ENCODE measurements around the gene TSPAN4.

TSPAN4 gene, protein sequence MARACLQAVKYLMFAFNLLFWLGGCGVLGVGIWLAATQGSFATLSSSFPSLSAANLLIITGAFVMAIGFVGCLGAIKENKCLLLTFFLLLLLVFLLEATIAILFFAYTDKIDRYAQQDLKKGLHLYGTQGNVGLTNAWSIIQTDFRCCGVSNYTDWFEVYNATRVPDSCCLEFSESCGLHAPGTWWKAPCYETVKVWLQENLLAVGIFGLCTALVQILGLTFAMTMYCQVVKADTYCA

DNA sequence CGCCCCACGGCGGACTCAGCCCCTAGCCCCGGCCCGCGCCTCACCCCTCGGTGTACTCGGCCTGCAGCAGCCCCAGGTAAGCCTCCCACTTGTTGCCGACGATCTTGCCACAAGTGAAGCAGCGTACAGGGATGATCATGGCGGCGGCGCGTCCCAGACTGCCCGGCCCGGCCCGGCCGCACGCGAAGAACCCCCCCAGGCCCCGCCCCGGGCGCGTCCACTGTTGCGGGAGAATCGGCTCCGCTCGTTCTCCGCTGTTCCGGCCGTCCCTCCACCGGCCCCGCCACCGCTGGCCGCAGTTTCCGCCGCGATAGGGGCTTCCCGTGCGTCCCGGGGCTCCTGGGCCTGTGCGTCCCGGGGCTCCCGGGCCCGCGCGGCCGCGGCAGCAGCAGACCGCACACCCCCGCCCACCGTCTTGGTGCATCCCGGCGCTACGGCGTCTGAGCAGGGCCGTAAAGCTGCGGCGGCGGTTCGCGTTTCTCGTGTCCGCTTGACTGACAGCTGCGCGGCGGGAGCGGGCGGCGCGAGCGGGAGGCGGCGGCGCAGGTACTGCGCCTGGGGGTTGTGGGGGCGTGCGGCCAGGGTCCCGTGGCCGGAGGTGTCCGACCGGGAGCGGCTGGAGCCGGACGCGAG is at the start of gene TSPAN4, which contains the start of gene POLR2L:
Gene TSPAN4 (plus strand): TSS at position 483 of the 633 bp plus-strand sequence. CDS start 7,453 bp downstream, outside the sequence.
Gene POLR2L (minus strand): TSS at position 160 of the 633 bp plus-strand sequence. CDS start 21 bp downstream, at position 139.
- peak; percentile 75 for DNase-seq (ENCODE audit: low read depth)

DNA sequence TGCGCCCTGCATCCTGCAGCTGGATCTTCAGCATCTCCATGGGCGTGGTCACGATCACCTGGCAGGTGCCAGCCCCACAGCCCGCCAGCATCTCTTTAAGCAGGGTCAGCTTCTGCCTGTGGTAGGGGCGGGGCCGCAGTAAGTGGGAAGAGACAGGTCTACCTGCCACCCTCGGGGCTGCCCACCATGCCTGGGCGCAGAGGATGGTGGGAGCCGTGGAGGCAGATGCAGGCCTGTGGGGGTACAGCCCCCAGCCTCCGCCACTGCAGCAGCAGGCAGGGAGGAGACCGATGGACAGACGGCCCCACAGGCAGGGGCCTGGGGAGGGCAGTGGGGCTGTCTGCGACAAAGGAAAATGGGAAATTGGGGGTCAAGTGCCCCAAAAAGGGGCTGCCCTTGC is 49.8 kb upstream of the TSPAN4 start:
- no peak for DNase-seq (ENCODE audit: low read depth)

DNA sequence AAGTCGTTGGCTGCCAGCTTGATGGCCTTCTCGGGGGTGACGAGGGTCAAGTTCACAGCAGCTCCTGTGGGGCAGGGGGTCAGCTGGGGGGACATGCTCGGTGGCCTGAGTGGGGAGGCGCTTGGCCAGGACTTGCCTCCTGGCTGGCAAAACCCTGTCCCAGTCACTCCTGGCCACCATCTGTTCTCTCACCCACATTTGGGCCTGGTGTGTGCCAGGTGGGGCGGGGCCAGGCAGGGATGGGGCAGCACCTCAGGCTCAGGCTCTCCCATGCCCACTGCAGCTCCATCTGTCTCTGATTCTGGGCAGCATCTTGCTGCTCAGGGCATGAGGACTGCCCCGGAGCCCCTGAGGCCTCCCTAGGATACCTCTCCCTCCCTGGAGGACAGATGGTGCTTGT is 49.1 kb upstream of the TSPAN4 start:
- DNase-seq (ENCODE audit: low read depth) = no peak

DNA sequence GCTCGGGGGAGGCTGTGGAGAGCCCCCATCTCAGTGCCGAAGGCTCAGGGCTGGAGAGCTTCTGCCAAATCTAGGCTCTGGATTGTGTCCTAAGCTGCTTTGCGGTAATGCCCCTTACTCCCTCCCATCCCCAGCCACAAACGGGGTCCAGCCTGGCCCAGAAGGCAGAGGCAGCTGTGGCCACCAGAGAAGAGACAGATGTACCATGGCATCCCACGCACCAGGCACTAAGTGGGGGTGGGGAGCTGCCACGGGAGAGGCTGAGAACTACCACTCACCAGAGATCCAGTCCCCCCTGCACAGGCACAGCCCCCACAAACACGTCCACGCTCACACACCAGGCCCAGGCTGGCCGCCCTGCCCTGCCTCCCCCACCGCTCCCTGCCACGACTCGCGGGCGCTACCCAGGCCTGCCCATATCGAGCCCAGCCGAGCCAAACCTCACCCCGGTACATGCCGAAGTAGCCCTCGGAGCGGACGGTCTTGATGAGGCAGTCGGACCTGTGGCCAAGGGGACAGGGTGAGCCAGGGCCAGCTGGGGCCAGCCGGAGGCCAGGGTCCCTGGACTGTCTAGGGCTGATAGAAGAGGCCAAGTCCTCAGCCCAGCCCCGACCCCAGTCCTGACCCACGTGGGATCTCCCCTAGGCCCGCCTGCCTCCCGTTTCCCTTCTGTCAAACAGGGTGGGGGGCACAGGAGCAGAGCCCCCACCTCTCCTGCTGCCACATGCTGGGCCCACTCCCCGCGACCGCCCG is 48.5 kb upstream of the TSPAN4 start:
- DNase-seq (ENCODE audit: low read depth) = no peak

DNA sequence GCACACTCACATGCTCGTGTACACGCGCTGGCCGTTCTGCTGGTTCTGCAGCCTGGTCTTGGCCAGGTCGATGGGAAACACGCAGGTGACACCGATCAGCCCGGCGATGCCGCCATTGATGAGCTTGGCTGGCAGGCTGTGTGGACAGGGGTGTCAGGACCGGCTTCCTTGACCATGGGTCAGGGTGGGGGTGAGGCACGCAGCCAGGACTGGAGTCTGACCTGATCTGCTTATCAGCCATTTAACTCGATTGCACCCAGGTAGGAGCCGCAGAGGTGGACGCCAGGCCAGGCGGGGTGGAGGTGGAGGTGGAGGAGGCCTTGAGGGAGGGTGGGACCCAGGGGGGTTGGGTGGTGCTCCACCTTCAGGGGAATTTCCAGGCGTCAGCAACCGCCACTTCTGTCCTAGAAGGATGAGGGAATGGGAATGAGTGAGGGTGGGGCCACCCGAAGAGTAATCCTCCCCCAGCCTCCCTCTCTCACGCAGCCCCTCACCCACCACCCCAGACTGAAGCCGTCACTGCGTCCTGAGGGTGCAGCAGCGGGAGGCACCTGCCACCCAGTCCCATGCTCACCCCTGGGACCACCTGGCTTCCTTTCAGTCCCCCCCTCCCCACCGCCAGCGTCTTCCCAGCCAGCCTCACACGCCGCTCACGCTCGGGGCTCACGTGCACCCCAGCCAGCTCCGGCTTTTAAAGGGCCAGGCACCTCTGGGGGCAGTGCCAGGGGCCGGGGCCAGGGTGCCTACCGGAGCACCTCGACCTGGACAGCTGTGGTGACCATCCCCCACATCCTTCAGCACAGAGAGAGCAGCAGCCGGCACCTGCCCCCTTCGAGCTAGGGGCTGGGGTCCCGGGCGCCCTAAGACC is 47.7 kb upstream of the TSPAN4 start:
- no peak for DNase-seq (ENCODE audit: low read depth)

DNA sequence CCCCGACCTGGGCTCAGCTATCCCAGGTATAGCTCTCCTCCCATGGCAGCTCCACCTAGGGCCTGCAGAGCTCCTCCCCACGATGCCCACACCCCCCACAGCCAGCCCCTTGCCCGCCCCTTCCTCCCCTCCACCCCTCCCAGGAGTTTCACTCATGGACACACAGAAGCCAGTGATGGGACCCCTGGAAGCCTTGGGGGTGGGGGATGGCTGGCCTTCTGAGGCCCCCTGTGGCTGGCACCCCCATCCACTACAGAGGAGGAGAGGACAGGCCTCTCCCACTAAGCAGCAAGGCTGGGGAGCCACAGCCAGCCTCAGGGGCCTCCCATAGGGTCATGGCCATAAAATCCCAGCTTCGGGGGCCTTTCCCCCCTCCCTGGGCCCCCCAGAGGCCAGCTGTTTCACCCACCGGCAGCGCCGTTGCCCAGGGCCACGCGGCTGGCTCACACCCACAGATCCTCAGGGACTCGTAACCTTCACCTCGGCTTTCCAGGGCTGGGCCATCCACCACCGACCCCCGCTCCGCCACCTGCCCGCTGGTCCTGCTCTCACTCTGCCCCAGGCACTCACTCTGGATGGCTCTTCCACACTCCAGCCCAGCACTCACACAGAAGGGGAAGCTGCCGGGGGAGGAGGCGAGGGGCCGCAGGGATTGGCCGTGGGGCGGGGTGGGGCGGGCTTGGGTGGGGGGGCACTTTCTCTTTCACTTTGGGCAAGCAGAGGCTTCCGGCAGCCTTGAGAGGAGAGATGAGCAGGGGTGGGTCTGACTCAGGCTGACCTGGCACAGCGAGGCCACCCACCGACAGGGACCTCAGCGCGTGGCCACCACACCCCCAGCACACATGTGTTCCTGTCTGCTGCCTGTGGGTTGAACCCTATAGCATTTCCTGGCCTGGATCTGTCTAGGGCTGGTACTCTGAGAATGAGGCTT is 46.8 kb upstream of the TSPAN4 start:
- peak; percentile 70 for DNase-seq (ENCODE audit: low read depth)

DNA sequence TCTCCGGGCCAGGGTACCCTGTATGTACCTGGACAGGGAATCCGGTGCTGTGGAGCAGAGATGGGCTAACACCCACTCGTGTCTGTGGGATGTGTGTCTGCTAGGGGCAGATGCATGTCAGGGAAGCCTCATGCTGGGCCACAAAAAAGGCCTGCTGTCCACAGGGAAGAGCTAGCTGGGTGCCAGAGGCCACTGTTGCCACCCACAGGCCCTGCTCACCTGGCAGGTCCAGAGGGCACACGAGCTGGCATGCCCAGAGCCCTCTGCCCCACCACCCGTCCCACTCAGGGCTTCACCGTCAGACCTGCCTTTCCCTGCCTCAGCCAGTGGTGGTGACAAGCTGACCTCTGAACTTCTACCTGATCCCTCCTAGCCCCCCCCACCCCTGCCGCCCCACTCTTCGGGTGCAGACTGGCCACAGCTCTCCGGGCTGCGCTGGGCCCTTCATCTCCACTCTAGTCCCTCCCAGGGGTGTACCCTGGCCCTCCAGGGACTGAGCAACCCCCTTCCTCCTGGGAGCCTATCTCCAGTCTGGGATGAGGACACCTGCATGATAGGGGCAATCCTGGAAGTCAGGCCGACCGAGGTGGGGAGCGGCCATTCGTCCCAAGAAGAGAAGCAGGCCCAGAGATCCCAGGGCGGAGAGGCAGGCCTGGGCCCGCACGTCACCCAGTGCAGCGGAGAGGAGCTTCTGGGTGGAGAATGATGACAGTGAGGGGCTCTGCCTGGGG is 45.9 kb upstream of the TSPAN4 start:
- no peak for DNase-seq (ENCODE audit: low read depth)

DNA sequence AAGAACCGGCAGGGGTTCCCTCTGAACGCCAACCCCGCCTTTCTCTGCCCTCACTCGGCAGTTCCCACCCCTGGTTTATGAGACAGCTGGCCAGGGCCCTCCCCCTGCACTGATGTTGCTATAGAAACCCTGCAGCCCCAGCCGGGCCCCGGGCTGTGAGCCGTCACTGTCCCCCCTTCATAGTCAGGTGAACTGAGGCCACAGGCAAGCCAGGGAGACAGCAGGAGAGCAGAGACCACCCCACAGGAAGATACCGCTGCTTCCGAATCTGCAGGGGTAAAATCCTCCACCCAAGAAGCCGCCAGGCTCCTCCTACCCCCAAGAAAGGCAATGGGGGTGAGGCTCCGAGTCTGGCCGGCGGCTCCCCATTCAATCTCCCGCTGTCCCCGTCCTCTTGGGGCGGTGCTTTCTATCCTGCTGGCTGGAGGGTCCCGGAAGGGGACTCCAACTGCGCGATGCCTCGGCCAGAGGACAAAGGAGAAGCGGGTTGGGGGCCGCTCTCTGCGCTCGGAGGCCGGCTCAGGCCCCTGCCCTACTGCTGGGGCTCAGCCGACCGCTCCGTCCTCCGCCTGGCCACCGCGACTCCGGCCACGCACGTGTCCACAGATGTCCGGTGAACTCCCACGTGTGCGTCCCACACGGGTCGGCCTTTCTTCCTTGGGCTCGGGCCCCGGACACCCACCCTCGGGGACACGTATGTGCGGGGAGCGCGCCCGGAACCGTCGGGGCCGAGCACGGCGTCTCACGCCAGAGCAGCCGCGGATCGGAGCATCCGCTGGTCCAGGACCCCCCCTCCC is 45.2 kb upstream of the TSPAN4 start:
- DNase-seq (ENCODE audit: low read depth) = peak; percentile 82

DNA sequence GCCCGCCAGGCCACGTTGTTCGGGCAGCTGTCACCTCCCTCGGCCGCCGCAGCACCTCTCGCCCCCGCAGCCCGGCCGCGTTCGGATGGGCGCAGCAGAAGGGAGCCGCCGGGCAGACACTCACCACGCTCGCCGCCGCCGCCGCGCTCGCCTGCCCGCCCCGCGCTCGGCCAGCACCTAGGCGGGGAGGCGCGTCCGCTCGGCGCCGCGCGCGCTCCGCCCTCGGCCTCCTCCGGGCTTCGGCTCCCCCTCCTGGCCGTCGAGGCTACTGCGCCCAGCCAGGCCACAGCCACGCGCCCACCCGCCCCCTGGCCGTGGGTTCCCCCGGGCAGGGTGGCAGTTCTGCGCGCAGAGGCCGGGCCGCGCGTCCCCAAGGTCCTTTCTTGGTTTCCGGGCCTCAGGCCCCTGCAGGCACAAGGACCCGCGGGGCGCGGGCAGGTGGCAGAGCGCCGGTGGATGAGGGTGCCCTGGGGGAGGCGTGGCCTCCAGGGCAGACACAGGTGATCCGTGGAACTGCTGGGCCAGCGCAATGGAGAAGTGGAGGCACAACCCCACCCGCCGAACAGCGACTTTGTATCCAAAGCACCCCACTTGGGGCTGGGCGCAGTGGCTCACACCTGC is 44.4 kb upstream of the TSPAN4 start, which contains the start of gene SLC25A22:
Gene SLC25A22 (minus strand): TSS at position 189 of the 621 bp plus-strand sequence. CDS start 3,275 bp downstream, outside the sequence.
- peak; percentile 65 for DNase-seq (ENCODE audit: low read depth)

DNA sequence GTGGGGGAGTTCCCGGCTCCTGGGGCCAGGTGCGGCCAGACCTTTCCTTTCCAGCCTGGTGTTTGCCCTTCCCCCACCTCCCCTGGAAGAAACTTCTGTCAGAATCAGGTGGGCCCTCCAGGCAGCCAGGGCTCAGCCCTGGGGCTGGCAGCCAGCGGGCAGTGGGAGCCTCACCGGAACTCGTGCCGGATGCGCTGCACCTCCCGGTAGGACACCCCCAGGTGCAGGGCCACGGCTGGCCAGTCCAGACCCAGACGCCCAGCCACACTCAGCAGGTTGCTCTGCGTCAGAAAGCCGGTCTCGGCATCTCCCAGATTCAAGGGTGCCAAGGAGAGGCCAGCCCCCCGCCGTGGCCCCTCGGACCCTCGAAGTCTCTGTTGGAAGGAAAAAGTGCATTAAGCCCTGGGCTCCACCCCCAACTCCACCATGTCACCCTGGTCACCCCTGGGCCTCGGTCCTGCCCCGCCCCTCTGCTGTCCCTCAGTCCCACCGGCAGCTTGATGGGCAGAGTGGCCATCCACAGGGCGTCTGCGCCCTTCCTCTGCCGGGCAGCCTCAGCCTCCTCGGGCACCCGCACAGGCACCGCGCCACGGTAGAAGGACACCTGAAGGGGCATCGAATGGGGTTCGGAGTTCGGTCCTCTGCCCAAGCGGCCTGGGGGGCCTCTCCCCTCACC is 42.9 kb upstream of the TSPAN4 start:
- DNase-seq (ENCODE audit: low read depth) = no peak

DNA sequence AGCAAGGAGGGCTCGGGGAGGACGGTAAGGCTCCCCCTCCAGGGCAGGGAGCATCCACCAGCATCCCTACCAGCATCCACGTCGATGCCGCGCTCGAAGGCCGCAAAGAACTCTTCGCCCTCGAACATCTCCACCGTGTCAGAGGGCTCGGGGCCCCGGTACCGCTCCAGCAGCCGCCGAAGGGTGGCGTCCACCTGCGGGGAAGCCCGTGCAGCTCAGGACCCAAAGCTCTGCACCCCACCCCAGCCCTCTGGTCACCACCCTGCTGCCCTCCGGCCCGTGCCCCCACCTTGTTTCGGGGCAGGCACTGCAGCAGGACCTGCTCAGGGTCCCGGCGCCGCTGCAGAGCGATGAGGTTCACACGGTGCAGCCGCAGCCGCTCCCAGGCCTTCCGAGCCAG is 42.2 kb upstream of the TSPAN4 start:
- DNase-seq (ENCODE audit: low read depth) = no peak

DNA sequence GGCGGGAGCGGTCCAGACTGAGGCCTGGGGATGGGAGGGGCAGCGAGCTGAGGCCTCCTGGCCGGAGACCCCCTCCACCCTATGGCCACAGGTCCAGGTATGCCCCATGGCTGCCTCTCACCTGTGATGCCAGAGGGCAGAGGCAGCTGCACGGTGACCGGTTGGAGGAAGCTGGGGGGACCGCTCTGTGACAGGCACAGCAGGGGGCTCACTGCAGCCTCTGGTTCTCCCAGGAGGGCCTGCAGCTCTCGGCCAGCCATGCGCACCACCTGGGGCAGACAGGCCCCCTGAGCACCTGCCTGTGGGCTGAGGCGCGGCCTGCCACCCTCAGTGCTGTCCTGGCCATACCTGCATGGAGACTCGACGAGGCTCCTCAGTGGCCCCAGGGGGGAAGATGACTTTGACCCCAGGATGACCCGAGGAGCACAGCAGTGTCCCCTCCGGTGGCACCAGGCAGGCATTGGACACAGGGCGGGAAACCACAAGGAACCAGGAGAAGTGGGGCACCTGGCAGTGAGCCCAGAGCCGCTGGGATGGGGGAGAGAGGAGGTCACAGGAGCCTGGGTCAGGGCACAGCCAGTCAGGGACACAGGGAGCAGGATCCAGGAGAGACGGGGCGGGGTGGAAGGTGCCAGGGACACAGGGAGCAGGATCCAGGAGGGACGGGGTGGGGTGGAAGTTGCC is 41.4 kb upstream of the TSPAN4 start:
- DNase-seq (ENCODE audit: low read depth) = no peak

DNA sequence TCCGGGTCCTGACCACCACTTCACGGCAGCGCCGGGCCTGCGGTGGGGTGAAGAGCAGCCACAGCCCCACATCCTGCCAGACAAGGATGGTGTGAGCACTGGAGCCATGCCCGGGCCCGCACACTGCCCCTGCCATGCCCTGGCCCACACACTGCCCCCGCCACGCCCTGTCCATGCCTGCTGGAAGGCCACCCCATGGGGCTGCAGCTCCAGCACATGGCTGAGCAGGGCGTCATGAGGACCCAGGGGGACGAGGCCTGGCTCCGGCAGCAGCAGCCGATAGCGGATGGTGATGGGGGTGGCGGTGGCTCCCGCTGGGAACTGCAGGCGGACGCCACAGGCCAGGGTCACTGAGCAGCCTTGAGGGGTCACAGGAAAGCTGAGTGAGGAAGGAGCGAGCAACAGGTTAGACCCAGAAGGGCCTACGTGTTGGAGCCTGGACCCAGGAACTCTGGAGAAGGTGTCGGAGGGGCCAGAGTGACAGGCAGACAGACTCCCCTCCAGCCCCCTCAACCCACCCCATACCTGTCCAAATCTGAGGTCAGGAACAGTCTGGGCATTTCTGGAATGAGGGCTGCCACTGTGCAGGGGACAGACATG is 40.5 kb upstream of the TSPAN4 start:
- DNase-seq (ENCODE audit: low read depth) = no peak

DNA sequence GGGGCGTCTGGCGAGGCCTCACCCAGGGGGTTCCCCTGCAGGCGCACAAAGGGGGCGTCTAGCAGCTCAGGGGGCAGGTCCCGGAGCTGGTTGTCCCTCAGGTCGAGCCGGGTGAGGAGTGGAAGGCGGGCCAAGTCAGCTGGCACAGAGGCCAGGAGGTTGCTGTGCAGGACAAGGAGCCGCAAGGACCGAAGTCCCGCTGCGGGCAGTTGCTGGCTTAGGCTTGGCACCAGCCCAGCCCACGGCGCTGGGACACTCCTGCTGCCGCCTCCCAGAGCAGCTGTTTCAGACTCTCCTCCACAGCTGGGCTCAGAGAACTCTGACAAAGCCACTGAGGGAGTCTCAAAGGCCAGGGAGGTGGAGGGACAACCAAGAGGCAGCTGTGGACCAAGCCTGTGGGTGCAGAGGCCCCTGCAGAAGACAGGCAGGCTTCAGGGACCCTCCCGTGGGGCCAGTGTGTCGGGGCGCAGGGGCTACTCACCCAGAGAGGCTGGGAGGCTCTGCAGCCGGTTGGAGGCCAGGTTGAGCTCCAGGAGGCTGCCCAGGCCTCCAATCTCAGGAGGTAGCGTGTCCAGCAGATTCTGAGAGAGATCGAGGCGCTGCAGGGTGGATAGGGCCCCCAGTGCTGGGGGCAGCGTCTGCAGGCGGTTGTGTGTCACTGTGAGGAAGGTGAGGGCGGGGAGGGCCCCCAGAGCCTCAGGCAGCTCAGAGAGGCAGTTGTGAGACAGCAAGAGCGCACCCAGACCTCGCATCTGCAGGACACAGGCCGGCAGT is 39.8 kb upstream of the TSPAN4 start:
- DNase-seq (ENCODE audit: low read depth) = no peak

DNA sequence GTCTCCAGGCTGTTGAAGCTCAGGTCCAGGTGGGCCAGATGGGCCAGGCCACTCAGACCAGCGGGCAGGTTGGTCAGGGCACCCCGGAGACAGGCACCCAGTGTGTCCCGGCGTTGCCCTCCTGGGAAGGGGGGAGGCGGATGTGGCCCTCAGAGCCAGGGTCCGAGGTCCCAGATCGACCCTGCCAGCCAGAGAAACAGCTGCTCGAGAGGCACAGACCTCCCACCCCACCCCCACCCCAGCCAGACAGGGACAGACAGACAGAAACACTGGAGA is 39.2 kb upstream of the TSPAN4 start:
- DNase-seq (ENCODE audit: low read depth) = no peak

DNA sequence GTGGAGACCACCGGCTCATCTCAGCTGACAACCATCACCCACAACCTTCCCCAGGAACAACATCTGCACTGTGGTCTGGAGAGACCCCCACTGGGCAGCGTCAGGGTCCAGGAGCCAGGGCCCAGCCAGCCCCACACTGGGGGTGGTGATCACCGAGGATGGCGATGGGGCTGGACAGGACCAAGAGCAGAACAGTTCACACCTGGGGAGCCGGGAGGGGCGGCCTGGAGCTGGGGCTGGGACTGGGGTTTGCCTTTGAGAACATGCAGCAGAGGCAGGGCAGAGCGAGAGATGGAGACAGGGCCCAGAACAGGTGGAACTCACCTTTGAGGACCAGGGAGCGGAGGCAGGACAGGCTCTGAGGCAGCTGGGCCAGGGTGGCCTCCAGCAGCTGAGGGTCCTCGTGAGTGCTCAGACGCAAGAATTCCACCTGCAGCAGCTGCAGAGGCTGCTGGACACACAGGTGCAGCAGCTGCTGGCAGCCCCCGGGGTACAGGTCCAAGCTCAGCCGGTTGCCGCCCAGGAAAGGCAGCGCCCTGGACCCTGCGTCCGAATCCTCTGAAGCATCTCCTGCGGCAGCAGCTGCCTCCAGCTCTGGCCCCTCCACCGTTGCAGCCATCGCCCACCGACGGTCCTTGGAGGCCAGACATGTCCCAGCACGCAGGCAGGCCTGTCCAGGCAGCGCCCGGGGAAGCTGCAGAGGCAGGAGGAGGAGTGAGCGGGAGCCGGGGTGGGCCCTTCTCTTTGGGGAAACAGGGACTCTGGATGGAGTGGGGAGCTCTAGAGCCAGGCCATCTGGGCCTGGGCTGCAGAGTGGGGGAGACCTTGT is 38.7 kb upstream of the TSPAN4 start:
- DNase-seq (ENCODE audit: low read depth) = no peak

Measured in T-helper 22 cell (primary cell).